ENCODE data around the gene ADGRF3.
"Not testable (repeated sequence)": the region's sequence is repeated elsewhere in the genome, so short reads cannot be mapped to it uniquely, and the experiment has no call there.

ADGRF3 gene

DNA sequence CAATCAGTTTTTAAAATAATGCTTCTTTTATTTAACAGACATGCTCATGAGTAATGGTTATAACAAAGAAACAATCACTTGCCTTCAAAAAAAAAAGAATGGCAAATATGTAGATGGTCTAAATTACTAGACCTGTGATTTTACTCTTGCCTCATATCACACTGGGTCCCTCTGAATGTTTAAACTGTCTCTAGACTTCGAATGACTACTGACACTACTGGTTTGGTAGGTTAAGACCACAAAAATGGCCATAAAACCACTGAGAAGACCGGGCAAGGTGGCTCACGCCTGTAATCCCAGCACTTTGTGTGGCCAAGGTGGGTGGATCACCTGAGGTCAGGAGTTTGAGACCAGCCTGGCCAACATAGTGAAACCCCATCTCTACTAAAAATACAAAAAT lies 5.8 kb downstream of the ADGRF3 start:
- TF ChIP-seq, protein P1, sequence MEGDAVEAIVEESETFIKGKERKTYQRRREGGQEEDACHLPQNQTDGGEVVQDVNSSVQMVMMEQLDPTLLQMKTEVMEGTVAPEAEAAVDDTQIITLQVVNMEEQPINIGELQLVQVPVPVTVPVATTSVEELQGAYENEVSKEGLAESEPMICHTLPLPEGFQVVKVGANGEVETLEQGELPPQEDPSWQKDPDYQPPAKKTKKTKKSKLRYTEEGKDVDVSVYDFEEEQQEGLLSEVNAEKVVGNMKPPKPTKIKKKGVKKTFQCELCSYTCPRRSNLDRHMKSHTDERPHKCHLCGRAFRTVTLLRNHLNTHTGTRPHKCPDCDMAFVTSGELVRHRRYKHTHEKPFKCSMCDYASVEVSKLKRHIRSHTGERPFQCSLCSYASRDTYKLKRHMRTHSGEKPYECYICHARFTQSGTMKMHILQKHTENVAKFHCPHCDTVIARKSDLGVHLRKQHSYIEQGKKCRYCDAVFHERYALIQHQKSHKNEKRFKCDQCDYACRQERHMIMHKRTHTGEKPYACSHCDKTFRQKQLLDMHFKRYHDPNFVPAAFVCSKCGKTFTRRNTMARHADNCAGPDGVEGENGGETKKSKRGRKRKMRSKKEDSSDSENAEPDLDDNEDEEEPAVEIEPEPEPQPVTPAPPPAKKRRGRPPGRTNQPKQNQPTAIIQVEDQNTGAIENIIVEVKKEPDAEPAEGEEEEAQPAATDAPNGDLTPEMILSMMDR (IDR thresholded peaks at IDR 0.05; ENCODE audit: insufficient read depth, missing control alignments): no peak
- FAIRE-seq (no peak), DNase-seq (ENCODE audit: insufficient read length, low spot score) (no peak)

DNA sequence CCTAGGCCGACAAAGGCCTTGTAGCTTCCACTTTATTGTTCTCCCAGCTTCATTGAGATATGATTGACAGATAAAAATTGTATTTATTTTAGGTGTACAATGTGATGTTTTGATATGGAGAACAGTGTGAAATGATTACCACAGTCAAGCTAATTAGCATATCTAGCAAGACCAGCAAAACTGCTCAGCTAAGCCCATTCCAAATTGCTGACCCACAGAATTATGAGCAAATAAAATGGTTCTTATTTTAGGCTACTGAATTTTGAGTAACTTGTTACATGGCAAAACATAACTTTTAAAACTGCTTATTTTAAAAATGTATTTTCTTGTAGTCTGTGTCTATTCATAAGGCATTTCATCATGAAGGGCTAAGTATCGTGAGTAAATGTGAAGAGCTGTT lies 9.3 kb downstream of the ADGRF3 start:
- TF ChIP-seq, protein P1 (IDR thresholded peaks at IDR 0.05; ENCODE audit: insufficient read depth, missing control alignments): no peak
- FAIRE-seq: no peak
- no peak for DNase-seq (ENCODE audit: insufficient read length, low spot score)

DNA sequence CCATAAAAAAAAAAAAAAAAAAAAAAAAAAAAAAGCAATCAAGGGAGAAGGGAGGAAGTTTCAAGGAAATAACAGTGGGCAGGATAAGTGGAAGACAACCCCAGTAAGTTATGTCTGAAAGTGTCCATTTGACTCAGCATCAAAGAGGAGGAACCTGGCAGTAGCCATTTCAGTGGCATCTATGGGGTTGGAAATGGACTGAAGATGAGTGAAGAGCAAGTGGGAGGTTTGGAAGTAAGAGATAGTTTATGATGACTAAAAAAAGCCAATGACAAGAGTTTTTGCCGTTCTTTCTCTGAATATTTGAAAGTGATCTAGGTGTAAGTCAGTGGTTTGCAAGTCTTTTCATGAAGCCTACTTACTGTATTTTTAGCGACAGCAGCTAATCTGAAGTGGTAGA lies 9.9 kb downstream of the ADGRF3 start:
- FAIRE-seq (no peak), DNase-seq (ENCODE audit: insufficient read length, low spot score) (no peak)
- TF ChIP-seq, protein P1 (IDR thresholded peaks at IDR 0.05; ENCODE audit: insufficient read depth, missing control alignments): no peak

DNA sequence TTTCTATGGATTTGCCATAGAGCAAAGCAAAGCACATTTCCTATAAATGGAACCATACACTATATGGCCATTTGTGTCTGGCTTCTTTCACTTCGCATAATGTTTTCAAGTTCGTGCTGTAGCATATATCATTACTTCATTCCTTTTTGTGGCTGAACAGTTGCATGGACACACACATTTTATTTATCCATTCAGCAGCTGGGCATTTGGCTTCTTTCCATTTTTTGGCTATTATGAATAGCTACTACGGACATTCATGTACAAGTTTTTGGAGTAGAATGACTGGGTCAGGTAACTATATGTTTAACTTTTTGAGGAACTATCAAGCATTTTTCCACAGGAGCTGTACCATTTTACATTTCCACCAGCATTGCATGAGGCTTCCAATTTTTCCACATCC lies 11.4 kb downstream of the ADGRF3 start:
- FAIRE-seq (no peak), DNase-seq (ENCODE audit: insufficient read length, low spot score) (no peak)
- TF ChIP-seq, protein P1 (IDR thresholded peaks at IDR 0.05; ENCODE audit: insufficient read depth, missing control alignments): no peak

DNA sequence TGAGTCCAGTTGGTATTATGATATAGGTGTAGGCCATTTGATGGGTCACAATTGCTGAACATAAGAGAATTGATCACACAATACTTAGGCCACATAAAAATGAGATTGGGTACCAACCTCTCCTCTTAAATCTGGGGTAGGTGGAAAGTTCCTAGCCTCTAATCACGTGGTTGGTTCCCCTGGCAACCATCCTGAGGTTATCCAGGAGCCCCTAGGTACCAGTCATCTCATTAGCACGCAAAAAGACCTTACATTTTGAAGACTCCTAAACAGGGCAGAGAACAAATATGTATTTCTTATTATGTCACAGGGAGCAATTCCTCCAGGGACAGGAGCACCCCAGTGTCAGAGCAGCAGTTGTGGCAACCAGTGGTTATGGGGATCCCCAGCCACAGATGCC lies 13.3 kb downstream of the ADGRF3 start:
- no peak for FAIRE-seq
- TF ChIP-seq, protein P1 (IDR thresholded peaks at IDR 0.05; ENCODE audit: insufficient read depth, missing control alignments): no peak
- no peak for DNase-seq (ENCODE audit: insufficient read length, low spot score)

DNA sequence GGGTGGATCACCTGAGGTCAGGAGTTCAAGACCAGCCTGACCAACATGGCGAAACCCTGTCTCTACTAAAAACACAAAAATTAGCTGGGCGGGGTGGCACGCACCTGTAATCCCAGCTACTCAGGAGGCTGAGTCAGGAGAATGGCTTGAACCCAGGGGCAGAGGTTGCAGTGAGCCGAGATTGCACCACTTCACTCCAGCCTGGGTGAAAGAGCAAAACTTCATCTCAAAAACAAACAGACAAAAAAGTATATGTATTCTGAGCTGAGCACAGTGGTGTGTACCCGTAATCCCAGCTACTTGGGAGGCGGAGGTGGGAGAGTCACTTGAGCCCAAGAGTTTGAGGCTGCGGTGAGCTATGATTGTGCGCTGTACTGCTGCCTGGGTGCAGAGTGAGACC lies 15.3 kb downstream of the ADGRF3 start:
- not testable (repeated sequence) for DNase-seq (ENCODE audit: insufficient read length, low spot score); FAIRE-seq

DNA sequence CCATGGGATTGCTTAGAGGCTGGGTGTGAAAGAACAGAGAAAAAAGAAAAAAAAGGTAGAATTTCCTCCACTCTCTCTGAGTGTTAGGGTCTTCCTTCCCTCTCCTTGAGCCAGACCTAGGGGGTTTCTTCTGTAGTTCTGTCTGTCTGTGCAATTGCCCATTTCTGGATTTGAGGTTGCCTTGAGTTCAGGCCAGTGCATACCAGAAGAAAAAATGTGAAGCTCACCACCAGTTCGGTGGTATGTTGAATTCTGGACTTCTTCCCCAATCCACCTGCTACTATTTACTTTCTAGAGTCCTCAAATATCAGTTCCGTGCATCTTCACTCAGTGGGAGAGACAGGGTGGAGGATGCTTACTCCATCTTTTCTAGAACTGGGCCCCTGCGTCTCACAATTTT lies 16.0 kb downstream of the ADGRF3 start:
- FAIRE-seq (no peak), DNase-seq (ENCODE audit: insufficient read length, low spot score) (no peak)
- TF ChIP-seq, protein P1 (IDR thresholded peaks at IDR 0.05; ENCODE audit: insufficient read depth, missing control alignments): no peak

DNA sequence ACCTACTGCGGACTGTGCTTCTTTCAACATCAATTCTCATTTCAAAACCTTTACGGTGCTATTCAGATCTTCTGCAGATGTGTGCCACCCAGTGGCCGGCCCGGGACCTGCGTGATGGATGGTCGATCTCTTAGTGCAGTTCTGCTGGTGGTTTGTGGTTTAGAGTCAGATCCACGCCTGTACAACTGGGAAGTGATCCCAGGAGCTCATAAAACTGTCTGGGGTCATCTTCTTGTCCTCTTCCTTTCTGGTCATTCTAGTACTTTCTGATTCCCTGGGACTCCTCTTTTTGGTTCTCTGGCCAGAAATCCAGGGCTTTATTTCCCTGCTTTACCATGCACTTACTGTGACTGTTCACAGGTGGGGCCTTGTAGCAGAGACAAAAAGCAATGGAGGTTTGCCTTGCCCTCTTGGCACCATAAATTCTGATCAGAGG lies 16.5 kb downstream of the ADGRF3 start:
- TF ChIP-seq, protein P1 (IDR thresholded peaks at IDR 0.05; ENCODE audit: insufficient read depth, missing control alignments): peak; percentile 91
- DNase-seq (ENCODE audit: insufficient read length, low spot score) (no peak), FAIRE-seq (peak; percentile 48)

DNA sequence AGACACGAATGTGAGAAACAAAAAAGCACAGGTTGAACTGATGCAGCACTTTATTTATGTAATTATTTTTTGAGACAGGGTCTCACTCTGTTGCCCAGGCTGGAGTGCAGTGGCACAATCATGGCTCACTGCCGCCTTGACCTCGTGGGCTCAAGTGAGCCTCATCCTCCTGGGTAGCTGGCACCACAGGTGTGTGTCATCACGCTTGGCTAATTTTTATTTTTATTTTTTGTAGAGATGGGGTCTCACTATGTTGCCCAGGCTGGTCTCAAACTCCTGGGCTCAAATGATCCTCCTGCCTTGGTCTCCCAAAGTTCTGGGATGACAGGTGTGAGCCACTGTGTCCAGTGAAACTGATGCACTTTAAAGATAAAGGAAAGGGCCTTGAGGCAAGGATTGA lies 17.5 kb downstream of the ADGRF3 start:
- DNase-seq (ENCODE audit: insufficient read length, low spot score); FAIRE-seq: not testable (repeated sequence)
